Ishikawa (cell line): Measurements from ENCODE around the gene AP5B1.
A peak's percentile ranks its signal among the peaks of the same experiment; 100 is the strongest.

Experiments
- CEBPB ChIP-seq: IDR thresholded peaks from 2 replicates; pipeline ENCODE4 v1.6.1; 2012
- CREB1 ChIP-seq: IDR thresholded peaks from 2 replicates; pipeline ENCODE4 v1.6.1; 2012; ENCODE audit warnings: low read depth
- EGR1 ChIP-seq: IDR thresholded peaks from 2 replicates; pipeline ENCODE4 v1.6.1; 2012
- EP300 ChIP-seq: IDR thresholded peaks from 2 replicates; pipeline ENCODE4 v1.6.1; 2012; ENCODE audit warnings: borderline replicate concordance
- FOXM1 ChIP-seq: IDR thresholded peaks from 2 replicates; pipeline ENCODE4 v1.6.1; 2012; ENCODE audit warnings: low read depth, borderline replicate concordance
- MAX ChIP-seq: IDR thresholded peaks from 2 replicates; pipeline ENCODE4 v1.6.1; 2012
- NFIC ChIP-seq: IDR thresholded peaks from 2 replicates; pipeline ENCODE4 v1.6.1; 2012
- RAD21 ChIP-seq: IDR thresholded peaks from 2 replicates; pipeline ENCODE4 v1.6.1; 2012; ENCODE audit warnings: low read depth
- REST ChIP-seq: IDR thresholded peaks from 2 replicates; pipeline ENCODE4 v1.6.1; 2012; ENCODE audit warnings: low read depth, mild to moderate bottlenecking
- TAF1 ChIP-seq: IDR thresholded peaks from 2 replicates; pipeline ENCODE4 v1.6.1; 2012; ENCODE audit warnings: low read depth, mild to moderate bottlenecking
- TCF12 ChIP-seq: IDR thresholded peaks from 2 replicates; pipeline ENCODE4 v1.6.1; 2012; ENCODE audit warnings: low read depth
- TEAD4 ChIP-seq: IDR thresholded peaks from 2 replicates; pipeline ENCODE4 v1.6.1; 2012
- YY1 ChIP-seq: IDR thresholded peaks from 2 replicates; pipeline ENCODE4 v1.6.1; 2012; ENCODE audit warnings: low read depth
- ZBTB7A ChIP-seq: IDR thresholded peaks from 2 replicates; pipeline ENCODE4 v1.6.1; 2012; ENCODE audit warnings: low read depth
- TF ChIP-seq, protein P1 (sequence below): IDR thresholded peaks from 2 replicates; pipeline ENCODE4 v1.6.1; 2012

AP5B1 gene

GRCh38 chr11:65810046-65810868 lies 29.5 kb upstream of the AP5B1 start:
- TF ChIP-seq, protein P1, sequence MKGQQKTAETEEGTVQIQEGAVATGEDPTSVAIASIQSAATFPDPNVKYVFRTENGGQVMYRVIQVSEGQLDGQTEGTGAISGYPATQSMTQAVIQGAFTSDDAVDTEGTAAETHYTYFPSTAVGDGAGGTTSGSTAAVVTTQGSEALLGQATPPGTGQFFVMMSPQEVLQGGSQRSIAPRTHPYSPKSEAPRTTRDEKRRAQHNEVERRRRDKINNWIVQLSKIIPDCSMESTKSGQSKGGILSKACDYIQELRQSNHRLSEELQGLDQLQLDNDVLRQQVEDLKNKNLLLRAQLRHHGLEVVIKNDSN = no peak
- TF ChIP-seq RAD21 = peak; percentile 32; the same call in 1 of the 2 replicates

DNA sequence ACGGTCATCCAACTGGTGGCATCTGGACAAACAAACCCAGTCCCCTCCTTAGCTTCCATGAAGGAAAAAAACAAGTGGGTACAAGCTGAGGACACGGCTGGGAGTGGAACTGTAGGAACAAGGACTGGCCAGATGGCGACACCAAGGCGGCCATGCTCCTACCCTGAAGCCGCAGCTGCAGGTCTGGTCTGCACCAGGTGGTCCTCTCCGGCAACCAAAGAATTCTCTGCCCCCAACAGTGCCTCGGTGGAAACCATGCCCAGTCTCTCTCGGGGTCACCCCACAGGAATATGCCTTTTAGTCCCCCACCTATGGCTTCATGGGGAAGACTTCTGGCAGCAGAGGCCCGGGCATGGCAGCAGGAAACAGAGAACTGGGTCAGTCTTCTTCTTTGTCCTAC lies 28.7 kb upstream of the AP5B1 start:
- TF ChIP-seq, protein P1 = no peak
- TF ChIP-seq TEAD4 (no peak), NFIC (no peak)

- no peak for TF ChIP-seq NFIC
- TF ChIP-seq TCF12 = no peak
Observed at GRCh38 chr11:65808744-65809341, 28.1 kb upstream of the AP5B1 start.

DNA sequence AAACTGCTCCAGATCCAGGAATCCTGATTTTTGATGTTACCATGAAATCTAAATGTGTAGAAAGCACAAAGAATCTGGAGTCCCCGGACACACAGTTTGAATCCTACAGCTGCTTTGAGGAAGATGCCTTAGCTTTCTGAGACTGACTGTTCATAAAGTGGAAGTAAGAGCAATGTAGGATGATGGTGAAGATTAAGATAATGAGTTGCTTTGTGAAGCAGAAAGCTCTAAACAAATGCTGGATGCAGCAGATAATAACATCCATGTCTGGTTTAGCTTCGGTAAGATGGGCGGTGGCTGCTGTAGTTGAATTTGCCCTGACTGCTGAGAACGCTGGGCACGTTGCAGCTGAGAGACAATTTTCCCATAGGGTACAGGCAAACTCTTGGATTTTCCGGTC lies 26.2 kb upstream of the AP5B1 start:
- TF ChIP-seq NFIC = no peak
- TF ChIP-seq CREB1 = no peak
- no peak for TF ChIP-seq EGR1
- no peak for TF ChIP-seq RAD21
- TF ChIP-seq CEBPB = no peak
- TF ChIP-seq, protein P1 = no peak
- no peak for TF ChIP-seq YY1
- TF ChIP-seq EP300 = no peak
- no peak for TF ChIP-seq TEAD4
- no peak for TF ChIP-seq REST
- no peak for TF ChIP-seq TAF1
- TF ChIP-seq ZBTB7A = no peak
- TF ChIP-seq MAX = no peak
- TF ChIP-seq TCF12 = no peak
- no peak for TF ChIP-seq FOXM1

GRCh38 chr11:65803797-65804492 lies 23.2 kb upstream of the AP5B1 start:
- TF ChIP-seq ZBTB7A (no peak), MAX (no peak), TCF12 (no peak), TAF1 (no peak), CREB1 (no peak), FOXM1 (no peak), TEAD4 (no peak), CEBPB (no peak), EGR1 (no peak)
- TF ChIP-seq, protein P1 = no peak

- TF ChIP-seq MAX (no peak), ZBTB7A (no peak), NFIC (no peak), TAF1 (no peak), CEBPB (no peak), FOXM1 (no peak), CREB1 (no peak), REST (no peak), TEAD4 (no peak), EGR1 (no peak), YY1 (no peak), TCF12 (no peak), EP300 (no peak)
- TF ChIP-seq, protein P1 = no peak
Observed at GRCh38 chr11:65802841-65803240, 22.1 kb upstream of the AP5B1 start.
